Naive B cell (primary cell): ENCODE results near the gene RBMS1. TPM values are rescaled to one million over a fixed set of nuclear protein-coding genes. Genes with fewer than 3 reads are reported as not detected.

ENCODE experiments used
- ATAC-seq, 2 donors: fragments of 150-1000 bp; cut with Tn5 transposase; 2 replicates each; pipeline ENCODE4 v1.10.0; 2021; ENCODE audit warnings: low read depth in 2 of 2, mild to moderate bottlenecking in 2 of 2, moderate library complexity in 2 of 2
- DNase-seq: peaks from one replicate; pipeline ENCODE4 v3.0.0; 2022
- H3K27ac Mint-ChIP-seq, 6 donors: one replicate each; pipeline ENCODE4 v1.8.0; 2020 to 2022; ENCODE audit warnings: mild to moderate bottlenecking in 6 of 6, mixed read lengths in 6 of 6, moderate library complexity in 5 of 6, inconsistent platforms in 2 of 6
- H3K27me3 Mint-ChIP-seq, 3 donors: one replicate each; pipeline ENCODE4 v1.8.0; 2021 to 2022; ENCODE audit warnings: mixed read lengths in 3 of 3, mild to moderate bottlenecking in 1 of 3
- H3K36me3 Mint-ChIP-seq, 2 donors: one replicate each; pipeline ENCODE4 v1.8.0; 2020 to 2022; ENCODE audit warnings: mixed read lengths in 2 of 2, inconsistent platforms in 1 of 2, mild to moderate bottlenecking in 1 of 2
- H3K4me1 Mint-ChIP-seq, 3 donors: one replicate each; pipeline ENCODE4 v1.8.0; 2020 to 2022; ENCODE audit warnings: mixed read lengths in 3 of 3, inconsistent platforms in 1 of 3, mild to moderate bottlenecking in 1 of 3, moderate library complexity in 1 of 3
- H3K4me3 Mint-ChIP-seq, 8 donors: one replicate each; pipeline ENCODE4 v1.8.0; 2020 to 2022; ENCODE audit warnings: mild to moderate bottlenecking in 8 of 8, mixed read lengths in 8 of 8, moderate library complexity in 8 of 8, inconsistent platforms in 2 of 8
- H3K9me3 Mint-ChIP-seq, 7 donors: one replicate each; pipeline ENCODE4 v1.8.0; 2020 to 2022; ENCODE audit warnings: mixed read lengths in 7 of 7, mild to moderate bottlenecking in 5 of 7, inconsistent platforms in 2 of 7, moderate library complexity in 1 of 7
- polyA plus RNA-seq, 6 donors: library from polyadenylated mRNA; unstranded; fragments of 300-500 nt; fragmentation: Illumina TruSeq; gene quantifications; one replicate each; pipeline ENCODE4 v1.2.3, GENCODE V29; 2021; ENCODE audit warnings: low read depth in 6 of 6

The RBMS1 gene
- polyA plus RNA-seq, 6 donors from 2014 or later, result 40.1 to 89.0 (median 49.9) TPM

- H3K4me1 Mint-ChIP-seq, result peaks cover 4 to 14% (median 5%) of the 10 kb centered on the region in 3 donors
- H3K27me3 Mint-ChIP-seq, result no peaks in the 10 kb centered on the region
- DNase-seq, result no peak
- no peak overlapping the region for H3K27ac Mint-ChIP-seq
- H3K36me3 Mint-ChIP-seq, result no peaks in the 10 kb centered on the region
- no peak for ATAC-seq
- no peak overlapping the region for H3K4me3 Mint-ChIP-seq
- H3K9me3 Mint-ChIP-seq, result peaks cover 0 to 3% (median 0%) of the 10 kb centered on the region in 7 donors
Observed at GRCh38 chr2:160417745-160418397, 75.7 kb downstream of the RBMS1 start.

GRCh38 chr2:160415991-160416390 is 77.6 kb downstream of the RBMS1 start:
- Mint-ChIP-seq H3K4me1 (peaks cover 18 to 19% (median 19%) of the 10 kb centered on the region in 3 donors), H3K27me3 (no peaks in the 10 kb centered on the region), H3K4me3 (no peak overlapping the region), H3K36me3 (no peaks in the 10 kb centered on the region), H3K9me3 (no peaks in the 10 kb centered on the region), H3K27ac (no peak overlapping the region)
- DNase-seq (no peak), ATAC-seq (no peak)

GRCh38 chr2:160411955-160412354 is 81.7 kb downstream of the RBMS1 start:
- Mint-ChIP-seq H3K27me3 (no peaks in the 10 kb centered on the region), H3K36me3 (peaks cover 0 to 7% of the 10 kb centered on the region in 2 donors), H3K27ac (peak overlapping the region in 2 of 6 donors; percentile 41 to 73), H3K4me3 (peak overlapping the region; percentile 53 to 76 (median 68)), H3K9me3 (no peaks in the 10 kb centered on the region), H3K4me1 (peaks cover 35 to 47% (median 43%) of the 10 kb centered on the region in 3 donors)
- ATAC-seq (no peak), DNase-seq (no peak)

GRCh38 chr2:160411167-160411566 is 82.4 kb downstream of the RBMS1 start:
- Mint-ChIP-seq H3K9me3 (no peaks in the 10 kb centered on the region), H3K27me3 (no peaks in the 10 kb centered on the region), H3K4me3 (peak overlapping the region; percentile 5 to 76 (median 63)), H3K36me3 (peaks cover 0 to 7% of the 10 kb centered on the region in 2 donors), H3K4me1 (peaks cover 42 to 55% (median 51%) of the 10 kb centered on the region in 3 donors), H3K27ac (peak overlapping the region; percentile 12 to 73 (median 54))
- peak; percentile 35 for DNase-seq
- peak; percentile 13 to 14 for ATAC-seq

DNA sequence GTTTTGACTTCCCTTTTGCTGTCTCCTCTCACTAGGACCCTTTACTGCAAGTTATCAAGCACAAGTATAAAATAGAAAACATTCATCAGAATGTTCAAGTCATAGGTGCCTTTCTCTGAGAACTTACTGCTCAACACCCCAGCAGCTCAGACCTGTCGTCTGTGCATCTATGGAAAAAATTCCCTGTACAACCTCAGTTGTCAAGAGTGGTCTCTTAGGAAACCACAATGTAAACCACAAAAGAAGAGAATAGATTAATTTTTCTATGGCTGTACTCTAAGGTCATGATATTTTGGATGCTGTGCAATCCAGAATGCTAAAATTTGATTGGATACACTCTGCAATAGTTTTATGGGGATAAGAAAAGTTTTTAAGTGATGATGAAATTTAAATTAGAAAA is 84.1 kb downstream of the RBMS1 start:
- H3K9me3 Mint-ChIP-seq, result no peaks in the 10 kb centered on the region

DNA sequence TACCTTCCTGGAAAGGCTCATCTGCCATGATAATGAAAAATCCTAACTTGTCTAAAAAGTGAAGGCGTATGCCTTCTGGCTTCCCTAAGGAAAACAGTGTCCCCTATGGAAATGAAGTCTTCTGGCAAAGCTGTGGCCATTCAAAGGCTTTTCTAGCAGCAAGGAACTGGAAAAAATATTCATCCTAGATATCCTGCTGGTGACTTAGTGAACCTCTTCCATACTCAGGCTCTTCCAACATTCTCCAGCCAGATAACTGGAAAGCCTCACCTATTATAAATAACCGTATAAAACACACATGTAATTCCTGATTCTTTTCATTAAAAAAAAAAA is 84.7 kb downstream of the RBMS1 start:
- ATAC-seq, result no peak
- Mint-ChIP-seq H3K4me1 (peaks cover 44 to 73% (median 70%) of the 10 kb centered on the region in 3 donors), H3K4me3 (peak overlapping the region in 7 of 8 donors; percentile 88 to 96 (median 94)), H3K27ac (peak overlapping the region; percentile 8 to 96 (median 86)), H3K36me3 (peaks cover 0 to 7% of the 10 kb centered on the region in 2 donors), H3K27me3 (no peaks in the 10 kb centered on the region), H3K9me3 (no peaks in the 10 kb centered on the region)
- DNase-seq, result no peak

More for the DNA sequence above, 84.1 kb downstream of the RBMS1 start:
- Mint-ChIP-seq H3K27me3 (no peaks in the 10 kb centered on the region), H3K36me3 (peaks cover 0 to 7% of the 10 kb centered on the region in 2 donors), H3K4me1 (peaks cover 44 to 70% (median 67%) of the 10 kb centered on the region in 3 donors), H3K27ac (peak overlapping the region in 5 of 6 donors; percentile 5 to 96 (median 10)), H3K4me3 (peak overlapping the region in 6 of 8 donors; percentile 61 to 96 (median 92))
- no peak for ATAC-seq
- DNase-seq, result no peak

DNA sequence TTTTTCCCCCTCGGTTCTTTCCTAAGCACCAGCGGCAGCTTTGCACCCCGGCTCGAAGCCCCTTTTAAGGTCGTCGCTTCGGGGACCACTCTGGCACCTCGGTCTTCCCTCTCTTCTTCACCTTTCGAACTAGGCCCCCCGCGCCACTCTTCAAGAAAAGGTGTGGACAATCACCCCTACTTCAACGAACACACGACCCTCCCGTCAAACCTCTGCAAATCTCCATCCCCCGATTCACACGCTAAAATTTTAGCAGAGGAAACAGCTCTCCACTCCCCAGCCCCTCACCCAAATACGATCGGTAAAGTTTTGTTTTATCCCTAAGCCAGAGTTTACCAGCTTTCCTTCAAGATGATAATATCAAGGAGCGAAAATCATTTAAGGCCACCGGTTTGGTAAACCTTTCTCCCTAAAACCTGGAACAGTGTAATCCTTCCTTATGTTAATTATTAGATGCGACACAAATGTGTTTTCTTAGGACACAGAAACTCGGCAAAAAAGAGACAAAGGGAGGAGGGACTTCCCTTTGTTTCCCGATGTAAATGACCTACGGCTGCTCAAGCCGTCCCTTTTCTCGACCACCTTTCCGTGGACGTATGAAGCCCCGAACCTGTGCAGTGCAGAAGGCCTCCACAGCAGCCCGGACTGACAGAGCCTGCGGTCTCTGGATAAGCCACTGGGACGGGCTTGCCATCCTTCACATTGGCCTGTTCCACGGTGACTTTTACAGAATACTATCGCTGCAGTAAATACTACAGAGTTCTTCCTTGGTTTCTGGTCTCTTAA is 85.2 kb downstream of the RBMS1 start:
- Mint-ChIP-seq H3K4me1 (peaks cover 48 to 78% (median 76%) of the 10 kb centered on the region in 3 donors), H3K9me3 (no peaks in the 10 kb centered on the region), H3K27ac (peak overlapping the region; percentile 78 to 96 (median 94)), H3K36me3 (peaks cover 0 to 7% of the 10 kb centered on the region in 2 donors), H3K27me3 (no peaks in the 10 kb centered on the region), H3K4me3 (peak overlapping the region; percentile 88 to 96 (median 94))
- ATAC-seq (no peak), DNase-seq (no peak)

- Mint-ChIP-seq H3K4me1 (peaks cover 50 to 84% (median 81%) of the 10 kb centered on the region in 3 donors), H3K27me3 (no peaks in the 10 kb centered on the region), H3K36me3 (peaks cover 0 to 7% of the 10 kb centered on the region in 2 donors), H3K27ac (peak overlapping the region; percentile 78 to 97 (median 95)), H3K9me3 (no peaks in the 10 kb centered on the region), H3K4me3 (peak overlapping the region; percentile 88 to 97 (median 94))
- ATAC-seq, result peak; percentile 60 to 65
- peak; percentile 79 for DNase-seq
Observed at GRCh38 chr2:160407393-160408172, 86.0 kb downstream of the RBMS1 start.

DNA sequence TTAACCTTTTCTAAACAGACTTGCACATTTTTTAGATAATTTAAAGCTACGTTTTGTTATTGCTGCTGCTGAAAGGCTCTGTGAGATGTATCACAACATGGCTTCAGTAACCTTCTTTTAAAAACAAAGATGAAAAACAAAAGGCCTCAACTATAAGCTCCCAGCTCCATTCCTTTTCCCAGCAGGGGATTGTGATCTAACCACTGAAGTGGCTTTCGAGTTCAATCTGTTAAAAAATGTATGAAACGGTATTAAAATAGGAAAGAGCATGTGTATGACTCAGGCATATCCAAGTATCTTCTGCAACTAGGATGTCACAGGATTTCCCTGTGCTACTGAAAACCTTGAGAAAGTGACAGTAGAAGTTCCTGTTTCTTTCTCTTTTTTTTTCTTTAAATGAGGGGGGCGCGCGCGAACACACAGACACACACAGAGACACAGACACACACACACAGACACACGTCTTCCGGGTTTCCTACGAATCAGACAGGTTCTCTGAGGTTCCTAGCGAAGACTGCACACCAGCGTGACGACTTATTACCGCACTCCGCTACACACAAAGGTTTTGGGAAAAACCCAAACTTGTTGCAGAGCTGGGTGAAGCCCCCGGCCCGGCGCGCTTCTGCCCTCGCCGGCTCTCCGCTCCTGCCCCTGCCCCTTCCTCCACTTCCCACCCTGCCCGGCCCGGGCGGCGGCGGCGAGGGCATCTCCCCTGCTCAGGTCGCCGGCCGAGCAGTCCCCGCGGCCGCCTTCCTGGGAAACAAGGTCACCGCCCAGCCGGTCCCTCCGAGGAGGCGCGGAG is 86.8 kb downstream of the RBMS1 start:
- Mint-ChIP-seq H3K36me3 (peaks cover 0 to 7% of the 10 kb centered on the region in 2 donors), H3K4me1 (peaks cover 51 to 84% (median 81%) of the 10 kb centered on the region in 3 donors), H3K9me3 (no peaks in the 10 kb centered on the region), H3K27me3 (no peaks in the 10 kb centered on the region), H3K4me3 (peak overlapping the region; percentile 77 to 97 (median 94)), H3K27ac (peak overlapping the region; percentile 72 to 97 (median 96))
- DNase-seq, result peak; percentile 86
- ATAC-seq, result peak; percentile 78 to 81

- no peak for ATAC-seq
- Mint-ChIP-seq H3K4me1 (peaks cover 41 to 77% (median 73%) of the 10 kb centered on the region in 3 donors), H3K36me3 (peaks cover 0 to 7% of the 10 kb centered on the region in 2 donors), H3K27ac (peak overlapping the region; percentile 54 to 97 (median 81)), H3K9me3 (no peaks in the 10 kb centered on the region), H3K27me3 (no peaks in the 10 kb centered on the region), H3K4me3 (peak overlapping the region; percentile 23 to 94 (median 74))
- DNase-seq, result no peak
Observed at GRCh38 chr2:160405077-160405867, 88.3 kb downstream of the RBMS1 start.

DNA sequence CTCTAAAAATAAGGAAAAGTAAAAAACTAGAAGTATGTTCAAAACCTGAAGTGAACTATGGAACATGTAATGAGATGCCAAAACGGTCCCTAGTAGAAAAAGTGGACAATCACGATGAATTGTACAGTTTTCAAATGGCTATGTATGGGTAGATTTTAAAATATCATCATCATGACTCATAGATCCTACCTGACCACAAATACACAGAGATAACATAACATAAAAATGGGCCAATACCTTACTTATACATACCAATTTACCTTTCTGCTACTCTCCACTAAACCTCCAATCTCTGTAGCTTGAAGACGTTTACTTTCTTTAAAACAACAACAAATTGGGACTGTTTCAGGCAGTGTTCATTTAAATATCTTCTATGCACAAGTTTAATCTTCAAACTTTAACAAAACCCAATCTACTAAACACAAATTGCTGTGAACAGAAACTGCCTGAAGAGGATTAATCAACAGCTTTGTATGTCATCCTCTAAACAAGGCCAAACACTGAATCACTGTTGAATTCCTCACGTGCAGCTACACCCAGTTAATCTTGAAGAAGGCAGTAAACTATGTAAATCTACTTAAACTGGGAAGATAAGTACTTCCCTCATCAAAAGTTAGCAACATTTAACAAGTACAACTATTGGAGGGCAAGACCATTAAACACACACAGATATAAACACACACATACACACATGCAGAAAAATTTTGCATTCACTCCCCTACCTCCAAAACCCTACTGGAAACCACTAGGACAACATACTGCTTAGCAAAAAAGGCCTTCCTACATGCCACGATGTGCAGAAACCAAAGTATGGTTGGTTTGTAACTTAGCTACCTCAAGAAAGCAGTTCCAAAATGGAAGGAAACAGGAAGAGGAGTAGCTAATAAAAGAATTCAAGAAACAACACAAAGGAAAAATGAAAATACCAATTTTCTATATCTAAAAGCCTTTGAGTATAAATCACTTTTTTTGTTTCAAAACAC is 90.3 kb downstream of the RBMS1 start:
- H3K9me3 Mint-ChIP-seq, result no peaks in the 10 kb centered on the region
- ATAC-seq (no peak), DNase-seq (no peak)
- H3K36me3 Mint-ChIP-seq, result peaks cover 0 to 4% of the 10 kb centered on the region in 2 donors
- H3K4me1 Mint-ChIP-seq, result peaks cover 31 to 64% (median 57%) of the 10 kb centered on the region in 3 donors
- peak overlapping the region; percentile 33 to 68 (median 49) for H3K27ac Mint-ChIP-seq
- peak overlapping the region in 7 of 8 donors; percentile 9 to 63 (median 33) for H3K4me3 Mint-ChIP-seq
- no peaks in the 10 kb centered on the region for H3K27me3 Mint-ChIP-seq
